Measurements from ENCODE around the gene C1QB. TPM values are rescaled to one million over a fixed set of nuclear protein-coding genes. Genes with fewer than 3 reads are reported as not detected.

The C1QB gene
- polyA plus RNA-seq, 2 donors: 12.8 to 29.1 TPM

DNA sequence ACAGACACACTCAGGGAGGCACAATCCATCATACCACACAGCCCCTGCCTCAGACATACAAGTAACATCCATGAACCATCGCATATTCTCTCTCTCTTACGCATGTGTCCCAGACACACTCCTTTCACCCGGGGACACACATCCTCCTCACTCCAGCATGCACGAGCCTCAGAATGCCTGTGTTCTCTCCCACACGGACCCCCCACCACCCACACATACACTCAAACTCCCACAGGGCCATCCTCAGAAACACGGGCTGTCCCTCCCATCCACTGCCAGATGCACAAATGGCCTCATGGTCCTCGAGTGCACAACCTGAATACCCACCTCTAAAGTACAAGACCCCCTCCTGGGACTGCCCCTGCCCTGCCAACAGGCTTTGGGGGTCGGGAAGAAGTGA, 11.8 kb upstream of the C1QB start:
- H3K27me3 ChIP-seq (ENCODE audit: control insufficient read depth in 1 of 2, insufficient read depth in 2 of 2, low read length in 2 of 2): no peaks in the 10 kb centered on the region
- WGBS, 2 donors: 60 to 61% methylated on average over 8 of the region's 8 CpGs
- no peak overlapping the region for H3K27ac ChIP-seq (ENCODE audit: low read depth in 2 of 2, low read length in 1 of 2)

DNA sequence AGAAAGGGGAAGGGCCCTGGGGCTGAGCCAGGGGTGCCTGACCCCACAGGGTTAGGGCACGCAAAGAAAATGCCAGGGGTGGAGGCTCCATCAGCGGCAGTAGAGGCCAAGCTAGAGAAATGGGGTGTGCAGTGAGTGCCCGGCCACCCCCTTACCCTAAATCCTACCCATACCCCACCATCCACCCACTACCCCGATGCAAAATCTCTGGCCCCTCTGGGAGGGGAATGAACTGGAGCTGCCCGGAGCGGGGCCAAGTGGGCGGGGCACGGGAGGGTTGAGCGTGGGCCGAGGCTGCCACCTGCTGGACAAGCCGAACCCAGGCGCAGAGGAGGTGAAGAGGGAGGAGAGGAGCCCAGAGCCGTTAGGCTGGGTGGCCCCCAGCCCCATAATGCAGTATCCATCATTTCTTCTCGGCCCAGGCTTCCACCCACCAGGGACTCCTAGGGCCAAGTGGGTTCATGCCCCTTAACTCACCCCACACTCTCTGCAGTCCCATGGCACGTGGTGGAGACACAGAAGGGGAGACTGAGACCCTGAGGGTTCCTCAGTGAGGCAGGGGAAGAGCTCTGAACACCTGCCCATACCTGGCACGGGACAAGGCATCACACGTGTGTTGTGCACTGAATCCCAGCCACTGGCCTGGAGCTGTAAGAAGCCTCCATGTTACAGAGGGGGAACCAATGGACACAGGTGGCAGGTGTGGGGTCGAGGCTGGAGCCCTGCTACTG, 11.0 kb upstream of the C1QB start:
- no peaks in the 10 kb centered on the region for H3K36me3 ChIP-seq (ENCODE audit: control insufficient read depth in 2 of 2, insufficient read depth in 2 of 2, low read length in 1 of 2)
- no peak overlapping the region for H3K4me3 ChIP-seq (ENCODE audit: low read depth in 1 of 2, low read length in 2 of 2)
- 10 to 14% methylated on average over 10 to 18 of the region's 18 CpGs for WGBS, 2 donors
- H3K4me1 ChIP-seq (ENCODE audit: control insufficient read depth in 2 of 2, insufficient read depth in 2 of 2, low read length in 1 of 2): no peaks in the 10 kb centered on the region
- no peak overlapping the region for H3K27ac ChIP-seq (ENCODE audit: low read depth in 2 of 2, low read length in 1 of 2)
- no peaks in the 10 kb centered on the region for H3K27me3 ChIP-seq (ENCODE audit: control insufficient read depth in 1 of 2, insufficient read depth in 2 of 2, low read length in 2 of 2)
- H3K9me3 ChIP-seq (ENCODE audit: control insufficient read depth in 2 of 2, insufficient read depth in 1 of 2, low read depth in 1 of 2, low read length in 1 of 2): no peaks in the 10 kb centered on the region

More for the DNA sequence above, 11.8 kb upstream of the C1QB start:
- no peak overlapping the region for H3K4me3 ChIP-seq (ENCODE audit: low read depth in 1 of 2, low read length in 2 of 2)
- H3K9me3 ChIP-seq (ENCODE audit: control insufficient read depth in 2 of 2, insufficient read depth in 1 of 2, low read depth in 1 of 2, low read length in 1 of 2): no peaks in the 10 kb centered on the region
- no peaks in the 10 kb centered on the region for H3K4me1 ChIP-seq (ENCODE audit: control insufficient read depth in 2 of 2, insufficient read depth in 2 of 2, low read length in 1 of 2)
- no peaks in the 10 kb centered on the region for H3K36me3 ChIP-seq (ENCODE audit: control insufficient read depth in 2 of 2, insufficient read depth in 2 of 2, low read length in 1 of 2)

DNA sequence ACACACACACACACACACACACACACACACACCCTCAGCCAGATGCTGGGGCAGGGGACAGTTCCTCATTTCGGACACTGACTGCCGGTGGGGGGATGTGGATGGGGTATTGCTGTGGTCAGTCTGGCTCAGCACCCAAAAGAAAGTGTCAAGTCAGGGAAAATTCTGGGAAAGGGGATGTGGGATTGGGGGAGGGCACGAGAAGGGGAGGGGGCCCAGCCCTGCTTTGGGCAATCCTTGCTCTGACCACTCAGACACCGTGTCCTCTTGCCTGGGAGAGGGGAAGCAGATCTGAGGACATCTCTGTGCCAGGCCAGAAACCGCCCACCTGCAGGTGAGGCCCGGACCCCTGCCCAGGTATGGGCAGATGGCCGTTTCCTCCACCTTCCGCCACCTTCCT, 9.7 kb upstream of the C1QB start, which contains the start of gene C1QC:
Gene C1QC, plus strand, starts transcription at position 253 of the 400 bp plus-strand sequence. CDS start 391 bp downstream, outside the sequence.
- H3K4me3 ChIP-seq (ENCODE audit: low read depth in 1 of 2, low read length in 2 of 2): no peak within 1 kb of the TSS
- no peaks in the 10 kb centered on the region for H3K4me1 ChIP-seq (ENCODE audit: control insufficient read depth in 2 of 2, insufficient read depth in 2 of 2, low read length in 1 of 2)
- H3K27me3 ChIP-seq (ENCODE audit: control insufficient read depth in 1 of 2, insufficient read depth in 2 of 2, low read length in 2 of 2): no peaks in the 10 kb centered on the region
- no peaks in the 10 kb centered on the region for H3K36me3 ChIP-seq (ENCODE audit: control insufficient read depth in 2 of 2, insufficient read depth in 2 of 2, low read length in 1 of 2)
- no peaks in the 10 kb centered on the region for H3K9me3 ChIP-seq (ENCODE audit: control insufficient read depth in 2 of 2, insufficient read depth in 1 of 2, low read depth in 1 of 2, low read length in 1 of 2)
- 69 to 78% methylated on average over 8 of the region's 8 CpGs for WGBS, 2 donors
- H3K27ac ChIP-seq (ENCODE audit: low read depth in 2 of 2, low read length in 1 of 2): no peak within 1 kb of the TSS

DNA sequence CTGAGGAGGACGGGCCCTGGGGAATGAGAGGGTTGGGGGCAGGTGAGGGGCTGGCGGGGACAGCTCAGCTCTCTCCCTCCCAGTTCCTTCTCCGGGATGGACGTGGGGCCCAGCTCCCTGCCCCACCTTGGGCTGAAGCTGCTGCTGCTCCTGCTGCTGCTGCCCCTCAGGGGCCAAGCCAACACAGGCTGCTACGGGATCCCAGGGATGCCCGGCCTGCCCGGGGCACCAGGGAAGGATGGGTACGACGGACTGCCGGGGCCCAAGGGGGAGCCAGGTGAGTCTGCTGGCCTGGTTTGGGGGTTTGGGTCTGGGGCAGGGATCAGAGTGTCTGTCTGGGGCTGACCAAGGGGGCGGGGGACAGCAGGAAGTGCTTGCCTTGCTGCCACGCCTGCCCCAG, 9.1 kb upstream of the C1QB start:
- Histone ChIP-seq H3K4me3 (ENCODE audit: low read depth in 1 of 2, low read length in 2 of 2) (no peak overlapping the region), H3K27me3 (ENCODE audit: control insufficient read depth in 1 of 2, insufficient read depth in 2 of 2, low read length in 2 of 2) (no peaks in the 10 kb centered on the region), H3K27ac (ENCODE audit: low read depth in 2 of 2, low read length in 1 of 2) (no peak overlapping the region), H3K4me1 (ENCODE audit: control insufficient read depth in 2 of 2, insufficient read depth in 2 of 2, low read length in 1 of 2) (no peaks in the 10 kb centered on the region), H3K36me3 (ENCODE audit: control insufficient read depth in 2 of 2, insufficient read depth in 2 of 2, low read length in 1 of 2) (no peaks in the 10 kb centered on the region), H3K9me3 (ENCODE audit: control insufficient read depth in 2 of 2, insufficient read depth in 1 of 2, low read depth in 1 of 2, low read length in 1 of 2) (no peaks in the 10 kb centered on the region)
- 68 to 74% methylated on average over 10 to 12 of the region's 12 CpGs for WGBS, 2 donors

DNA sequence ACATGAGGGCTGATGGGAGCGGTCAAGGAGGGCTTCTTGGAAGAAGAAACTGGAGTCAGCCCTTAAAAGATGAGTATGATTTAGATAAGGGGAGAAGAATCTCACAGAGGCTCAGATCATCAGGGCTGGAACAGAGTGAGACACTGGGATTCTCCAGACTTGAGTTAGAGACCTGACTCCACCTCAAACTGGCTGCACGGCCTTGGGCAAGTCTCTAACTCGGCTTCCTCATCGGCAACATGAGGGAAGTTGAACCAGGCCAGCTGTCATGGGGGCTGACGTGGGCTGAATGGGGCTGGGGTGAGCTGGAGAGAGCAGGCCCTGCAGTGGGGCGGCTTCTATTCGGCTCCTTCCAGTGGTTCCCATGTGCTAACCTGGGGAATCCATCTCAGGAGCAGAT, 7.1 kb upstream of the C1QB start:
- WGBS, 2 donors: 69 to 75% methylated on average over 7 of the region's 7 CpGs
- Histone ChIP-seq H3K4me1 (ENCODE audit: control insufficient read depth in 2 of 2, insufficient read depth in 2 of 2, low read length in 1 of 2) (no peaks in the 10 kb centered on the region), H3K9me3 (ENCODE audit: control insufficient read depth in 2 of 2, insufficient read depth in 1 of 2, low read depth in 1 of 2, low read length in 1 of 2) (no peaks in the 10 kb centered on the region), H3K4me3 (ENCODE audit: low read depth in 1 of 2, low read length in 2 of 2) (no peak overlapping the region), H3K27ac (ENCODE audit: low read depth in 2 of 2, low read length in 1 of 2) (no peak overlapping the region), H3K36me3 (ENCODE audit: control insufficient read depth in 2 of 2, insufficient read depth in 2 of 2, low read length in 1 of 2) (no peaks in the 10 kb centered on the region), H3K27me3 (ENCODE audit: control insufficient read depth in 1 of 2, insufficient read depth in 2 of 2, low read length in 2 of 2) (no peaks in the 10 kb centered on the region)

DNA sequence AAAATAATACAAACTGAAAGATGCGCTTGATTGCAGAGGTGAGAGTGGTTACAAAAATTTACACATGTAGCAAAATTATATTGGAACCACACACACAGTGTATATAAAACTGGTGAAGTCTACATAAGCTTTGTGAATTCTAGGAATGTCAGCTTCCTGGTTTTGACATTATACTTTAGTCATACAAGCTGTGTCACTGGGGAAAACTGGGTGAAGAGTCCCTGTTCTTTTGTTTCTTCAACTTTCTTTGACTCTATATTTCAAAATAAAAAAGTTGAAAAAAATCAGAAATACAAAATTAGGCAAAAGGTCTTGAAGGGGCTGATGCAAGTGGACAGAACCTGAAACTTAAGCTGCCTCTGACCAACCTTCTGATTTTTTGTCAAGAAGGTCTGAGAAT, 6.7 kb upstream of the C1QB start:
- no peaks in the 10 kb centered on the region for H3K27me3 ChIP-seq (ENCODE audit: control insufficient read depth in 1 of 2, insufficient read depth in 2 of 2, low read length in 2 of 2)
- H3K36me3 ChIP-seq (ENCODE audit: control insufficient read depth in 2 of 2, insufficient read depth in 2 of 2, low read length in 1 of 2): no peaks in the 10 kb centered on the region
- H3K4me3 ChIP-seq (ENCODE audit: low read depth in 1 of 2, low read length in 2 of 2): no peak overlapping the region
- 2 to 83% methylated on average over 1 of the region's 1 CpG for WGBS, 2 donors
- H3K27ac ChIP-seq (ENCODE audit: low read depth in 2 of 2, low read length in 1 of 2): no peak overlapping the region
- no peaks in the 10 kb centered on the region for H3K9me3 ChIP-seq (ENCODE audit: control insufficient read depth in 2 of 2, insufficient read depth in 1 of 2, low read depth in 1 of 2, low read length in 1 of 2)
- no peaks in the 10 kb centered on the region for H3K4me1 ChIP-seq (ENCODE audit: control insufficient read depth in 2 of 2, insufficient read depth in 2 of 2, low read length in 1 of 2)

DNA sequence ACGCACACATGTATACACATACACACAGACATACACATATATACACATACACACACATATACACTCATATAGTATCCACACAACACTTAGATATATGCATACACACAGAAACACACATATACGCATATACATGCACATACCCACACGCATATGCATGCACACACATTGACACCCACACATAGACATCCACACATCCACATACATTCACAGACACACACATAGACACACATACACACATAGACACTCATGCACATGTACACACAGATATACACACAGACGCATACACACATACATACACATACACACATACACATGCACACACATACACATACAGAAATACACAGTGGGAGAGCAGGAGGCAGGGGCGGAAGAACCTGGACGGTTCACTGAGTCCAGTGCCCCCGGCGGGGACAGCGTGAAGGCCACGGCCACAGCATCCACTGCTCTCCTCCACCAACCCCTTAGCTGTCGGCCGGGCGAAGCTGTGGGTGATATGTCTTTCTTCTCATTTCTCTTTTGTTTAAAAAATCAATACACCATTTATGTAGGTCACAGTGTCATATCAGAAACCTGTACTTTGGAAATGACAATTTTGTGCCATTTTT, 2.8 kb upstream of the C1QB start:
- no peaks in the 10 kb centered on the region for H3K9me3 ChIP-seq (ENCODE audit: control insufficient read depth in 2 of 2, insufficient read depth in 1 of 2, low read depth in 1 of 2, low read length in 1 of 2)
- H3K4me3 ChIP-seq (ENCODE audit: low read depth in 1 of 2, low read length in 2 of 2): no peak overlapping the region
- H3K27ac ChIP-seq (ENCODE audit: low read depth in 2 of 2, low read length in 1 of 2): no peak overlapping the region
- H3K36me3 ChIP-seq (ENCODE audit: control insufficient read depth in 2 of 2, insufficient read depth in 2 of 2, low read length in 1 of 2): no peaks in the 10 kb centered on the region
- no peaks in the 10 kb centered on the region for H3K27me3 ChIP-seq (ENCODE audit: control insufficient read depth in 1 of 2, insufficient read depth in 2 of 2, low read length in 2 of 2)
- 90 to 95% methylated on average over 13 of the region's 13 CpGs for WGBS, 2 donors
- H3K4me1 ChIP-seq (ENCODE audit: control insufficient read depth in 2 of 2, insufficient read depth in 2 of 2, low read length in 1 of 2): no peaks in the 10 kb centered on the region

DNA sequence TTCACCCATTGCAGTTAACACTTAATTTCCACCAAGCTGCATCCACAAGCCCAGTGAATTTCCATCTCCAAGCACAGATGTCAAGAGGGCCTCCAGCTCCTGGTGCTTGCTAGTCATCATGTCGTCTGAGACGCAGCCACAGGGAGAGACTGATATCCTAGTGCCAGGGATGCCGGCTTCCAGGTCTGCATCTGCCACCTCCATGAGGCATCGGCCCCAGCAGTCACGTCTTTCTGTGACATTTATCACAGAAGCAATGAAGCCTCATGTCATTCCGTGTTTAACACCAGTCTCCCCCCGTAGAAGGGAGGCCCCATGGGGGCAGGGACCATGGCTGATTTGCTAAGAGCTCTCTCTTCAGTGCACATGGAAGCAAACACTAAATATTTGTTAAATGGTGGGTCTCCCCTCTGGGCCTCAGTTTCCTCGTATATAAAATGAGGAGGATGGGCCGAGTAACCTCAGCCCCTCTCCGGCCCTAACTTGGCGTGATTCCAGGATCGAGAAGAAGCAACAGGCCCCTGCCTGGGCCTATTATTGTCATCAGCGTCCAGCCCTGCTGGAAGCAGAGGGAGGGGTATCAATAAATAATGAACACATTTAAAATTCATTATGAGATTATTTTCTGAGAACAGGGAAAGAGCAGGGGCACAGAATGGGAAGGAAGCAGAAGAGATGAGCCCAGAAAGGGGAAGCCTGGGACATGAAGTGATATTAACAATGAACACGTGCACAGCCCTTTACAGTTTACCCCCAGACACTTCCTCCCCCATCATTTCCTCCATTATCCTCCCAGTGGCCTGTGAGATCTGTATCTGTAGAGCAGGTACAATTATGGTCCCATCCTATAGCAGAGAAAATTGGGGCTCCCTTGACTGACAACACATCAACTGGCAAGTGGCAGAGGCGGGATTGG, 837 bp upstream of the C1QB start:
- H3K4me3 ChIP-seq (ENCODE audit: low read depth in 1 of 2, low read length in 2 of 2): no peak overlapping the region
- WGBS, 2 donors: 68 to 71% methylated on average over 15 of the region's 15 CpGs
- H3K36me3 ChIP-seq (ENCODE audit: control insufficient read depth in 2 of 2, insufficient read depth in 2 of 2, low read length in 1 of 2): no peaks in the 10 kb centered on the region
- H3K27ac ChIP-seq (ENCODE audit: low read depth in 2 of 2, low read length in 1 of 2): no peak overlapping the region
- H3K27me3 ChIP-seq (ENCODE audit: control insufficient read depth in 1 of 2, insufficient read depth in 2 of 2, low read length in 2 of 2): no peaks in the 10 kb centered on the region
- H3K4me1 ChIP-seq (ENCODE audit: control insufficient read depth in 2 of 2, insufficient read depth in 2 of 2, low read length in 1 of 2): no peaks in the 10 kb centered on the region
- H3K9me3 ChIP-seq (ENCODE audit: control insufficient read depth in 2 of 2, insufficient read depth in 1 of 2, low read depth in 1 of 2, low read length in 1 of 2): no peaks in the 10 kb centered on the region

DNA sequence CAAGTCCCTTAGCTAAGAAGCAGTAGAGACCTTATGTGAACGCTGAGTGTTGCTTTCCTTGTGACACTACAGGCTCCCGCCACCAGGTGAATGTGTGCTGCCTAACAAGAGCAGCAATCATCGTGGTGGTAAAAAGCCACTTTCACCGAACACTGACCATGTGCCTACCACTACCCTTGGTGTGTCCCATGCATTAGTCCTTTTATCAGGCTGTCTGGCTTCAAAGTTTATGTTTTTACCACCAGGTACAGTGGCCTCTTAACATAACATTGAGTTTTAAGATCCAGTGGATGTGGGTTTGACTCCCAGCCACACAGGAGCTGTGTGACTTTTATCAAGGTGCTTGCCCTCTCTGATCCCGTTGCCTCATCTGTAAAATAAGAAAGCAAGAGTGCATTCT, 1.7 kb downstream of the C1QB start:
- 54 to 62% methylated on average over 5 of the region's 5 CpGs for WGBS, 2 donors
- no peaks in the 10 kb centered on the region for H3K27me3 ChIP-seq (ENCODE audit: control insufficient read depth in 1 of 2, insufficient read depth in 2 of 2, low read length in 2 of 2)
- H3K4me1 ChIP-seq (ENCODE audit: control insufficient read depth in 2 of 2, insufficient read depth in 2 of 2, low read length in 1 of 2): no peaks in the 10 kb centered on the region
- H3K36me3 ChIP-seq (ENCODE audit: control insufficient read depth in 2 of 2, insufficient read depth in 2 of 2, low read length in 1 of 2): no peaks in the 10 kb centered on the region
- H3K9me3 ChIP-seq (ENCODE audit: control insufficient read depth in 2 of 2, insufficient read depth in 1 of 2, low read depth in 1 of 2, low read length in 1 of 2): no peaks in the 10 kb centered on the region
- H3K27ac ChIP-seq (ENCODE audit: low read depth in 2 of 2, low read length in 1 of 2): no peak overlapping the region
- no peak overlapping the region for H3K4me3 ChIP-seq (ENCODE audit: low read depth in 1 of 2, low read length in 2 of 2)

Data from esophagus (tissue), 2 donors.